HG02798 (cell line): ENCODE measurements around the gene PABPN1.

Experiments used
- ATAC-seq: cut with Tn5 transposase; IDR thresholded peaks from one replicate; pipeline ENCODE4 v1.9.1; 2021; ENCODE audit warnings: mild to moderate bottlenecking; ENCODE audit not compliant: unreplicated experiment, poor library complexity

Gene PABPN1

GRCh38 chr14:23357261-23357660, 36.0 kb downstream of the PABPN1 start:
- no peak for ATAC-seq

- ATAC-seq, result no peak
Measured at GRCh38 chr14:23358042-23358441, 36.8 kb downstream of the PABPN1 start.

GRCh38 chr14:23358553-23359166, 37.4 kb downstream of the PABPN1 start:
- ATAC-seq, result no peak

GRCh38 chr14:23359167-23359626, 37.9 kb downstream of the PABPN1 start:
- ATAC-seq, result no peak

GRCh38 chr14:23359722-23360447, 38.6 kb downstream of the PABPN1 start:
- ATAC-seq, result no peak

GRCh38 chr14:23360496-23360895, 39.2 kb downstream of the PABPN1 start:
- ATAC-seq, result no peak

GRCh38 chr14:23361320-23361719, 40.1 kb downstream of the PABPN1 start:
- no peak for ATAC-seq

- ATAC-seq, result no peak
Measured at GRCh38 chr14:23361763-23362162, 40.5 kb downstream of the PABPN1 start.

- ATAC-seq, result no peak
Measured at GRCh38 chr14:23362200-23362599, 40.9 kb downstream of the PABPN1 start.

GRCh38 chr14:23364164-23365035, 43.1 kb downstream of the PABPN1 start:
- no peak for ATAC-seq

GRCh38 chr14:23365036-23365731, 43.9 kb downstream of the PABPN1 start, which contains the start of gene EFS:
EFS (minus strand) TSS chr14:23365172; CDS start chr14:23365025, 147 bp downstream.
- no peak for ATAC-seq

- ATAC-seq, result no peak
Measured at GRCh38 chr14:23365732-23366425, 44.6 kb downstream of the PABPN1 start.

GRCh38 chr14:23366426-23366921, 45.2 kb downstream of the PABPN1 start:
- ATAC-seq, result no peak

- no peak for ATAC-seq
Measured at GRCh38 chr14:23370221-23370620, 49.0 kb downstream of the PABPN1 start.

- no peak for ATAC-seq
Measured at GRCh38 chr14:23371865-23372264, 50.6 kb downstream of the PABPN1 start.

- no peak for ATAC-seq
Measured at GRCh38 chr14:23372509-23372908, 51.3 kb downstream of the PABPN1 start, which contains the start of gene IL25. IL25 (plus strand) TSS chr14:23372809.

- ATAC-seq, result no peak
Measured at GRCh38 chr14:23373041-23373440, 51.8 kb downstream of the PABPN1 start.
